Caco-2 (cell line): Measurements from ENCODE around the gene CLSTN2. TPM values are rescaled to one million over a fixed set of nuclear protein-coding genes. Genes with fewer than 3 reads are reported as not detected.

Experiments used
- BruUV-seq: library from RNA; stranded (reverse); fragments of 400-500 nt; replicated peaks from 2 replicates; lab custom pipeline; 2021; lab: Mats Ljungman, UMichigan
- CTCF ChIA-PET: fragments of 300-600 bp; sonication (Branson Sonifier 250); formaldehyde crosslinking; loops from one replicate; lab custom pipeline; 2022; ENCODE audit warnings: antibody characterized with exemption; lab: Charles Lee
- POLR2A ChIA-PET: fragments of 300-600 bp; sonication (Branson Sonifier 250); formaldehyde crosslinking; loops from one replicate; lab custom pipeline; 2022; ENCODE audit warnings: antibody characterized with exemption; lab: Charles Lee
- DNase-seq, 2 experiments: peaks; one replicate each; pipeline versions ENCODE4 v3.0.0 to v3.0.0-alpha.2; 2020 to 2022
- H3K27me3 ChIP-seq: replicated peaks from 2 replicates; pipeline ENCODE4 v1.6.0; 2011; ENCODE audit warnings: low read length; ENCODE audit not compliant: control insufficient read depth, insufficient read depth
- H3K36me3 ChIP-seq: 2 replicates; pipeline ENCODE4 v1.5.1; 2011; ENCODE audit warnings: low read length; ENCODE audit not compliant: control insufficient read depth, insufficient read depth
- H3K4me1 ChIP-seq: fragments of 250-450 bp; sonication (Bioruptor Pico); 2 replicates; pipeline ENCODE4 v1.5.1; 2020; ENCODE audit warnings: mild to moderate bottlenecking
- H3K4me3 ChIP-seq: 2 replicates; pipeline ENCODE4 v1.5.1; 2011; ENCODE audit warnings: low read depth, mild to moderate bottlenecking, control low read depth, low read length
- H3K9me3 ChIP-seq: fragments of 250-450 bp; sonication (Bioruptor Pico); 2 replicates; pipeline ENCODE4 v1.5.1; 2020; ENCODE audit warnings: mild to moderate bottlenecking, moderate library complexity
- H3K27ac Mint-ChIP-seq: one replicate; pipeline ENCODE4 v1.8.0; 2022; ENCODE audit warnings: mixed read lengths; ENCODE audit not compliant: unreplicated experiment
- H3K27me3 Mint-ChIP-seq: one replicate; pipeline ENCODE4 v1.8.0; 2022; ENCODE audit warnings: mixed read lengths; ENCODE audit not compliant: insufficient read depth, unreplicated experiment
- H3K36me3 Mint-ChIP-seq: one replicate; pipeline ENCODE4 v1.8.0; 2022; ENCODE audit warnings: mild to moderate bottlenecking, mixed read lengths; ENCODE audit not compliant: insufficient read depth, unreplicated experiment
- H3K4me1 Mint-ChIP-seq: one replicate; pipeline ENCODE4 v1.8.0; 2022; ENCODE audit warnings: low read depth, mixed read lengths; ENCODE audit not compliant: unreplicated experiment
- H3K4me3 Mint-ChIP-seq: one replicate; pipeline ENCODE4 v1.8.0; 2022; ENCODE audit warnings: mild to moderate bottlenecking, moderate library complexity, mixed read lengths; ENCODE audit not compliant: unreplicated experiment
- H3K9me3 Mint-ChIP-seq: one replicate; pipeline ENCODE4 v1.8.0; 2022; ENCODE audit warnings: mixed read lengths; ENCODE audit not compliant: unreplicated experiment
- intact Hi-C: fragments of 100-400 bp; cut with micrococcal nuclease; formaldehyde crosslinking; loops from one replicate; pipeline ENCODE4 v1.10.0; 2022; ENCODE audit not compliant: unreplicated experiment
- total RNA-seq: library from RNA; stranded (reverse); gene quantifications from 2 replicates; pipeline ENCODE4 v1.2.3, GENCODE V29; 2022
- TF ChIP-seq, protein P1 (sequence below), 2 experiments: fragments of 200-600 bp in 1 of 2; IDR thresholded peaks; 1 replicate in 1 of 2; 2 replicates in 1 of 2; pipeline versions ENCODE4 v1.5.1 to v1.8.0; 2011 to 2022; ENCODE audit warnings: antibody characterized with exemption in 1 of 2, control low read depth in 1 of 2, inconsistent platforms in 1 of 2, low read depth in 1 of 2, low read length in 1 of 2, mild to moderate bottlenecking in 1 of 2, moderate library complexity in 1 of 2; ENCODE audit not compliant: insufficient read depth in 1 of 2, severe bottlenecking in 1 of 2, unreplicated experiment in 1 of 2

Gene CLSTN2
- total RNA-seq, 1 experiment from 2014 or later: 26.1 TPM

DNA sequence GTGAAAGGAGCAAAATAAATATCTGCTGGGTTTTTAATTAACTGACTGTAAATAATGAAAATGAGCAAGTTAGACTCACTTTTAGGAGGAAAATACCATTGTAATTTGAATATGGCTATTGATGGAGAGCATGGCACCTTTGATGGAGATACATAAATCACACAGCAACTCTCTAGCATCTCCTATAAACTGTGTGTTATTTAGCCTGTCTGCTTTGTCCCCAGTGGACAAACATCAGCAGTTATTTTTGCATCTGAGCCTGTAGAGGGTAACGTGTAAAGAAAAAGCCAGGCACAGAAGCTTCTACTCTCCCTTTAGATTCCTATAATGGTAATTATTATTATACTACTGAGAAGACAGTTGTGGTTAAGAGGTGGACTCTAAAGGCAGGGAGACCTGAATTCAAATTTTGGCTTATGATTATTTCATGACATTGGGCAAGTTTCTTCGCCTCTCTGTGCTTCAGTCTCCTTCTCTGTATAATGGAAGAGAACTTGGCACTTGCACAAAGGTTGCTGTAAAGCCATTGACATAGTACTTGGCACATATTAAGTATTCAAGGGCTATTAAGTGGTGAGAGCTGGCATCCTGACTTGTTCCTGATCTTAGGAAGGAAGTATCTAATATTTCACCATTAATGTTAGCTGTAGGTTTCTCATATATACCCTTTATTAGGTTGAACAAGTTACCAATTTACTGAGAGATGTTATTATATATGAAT, 453.4 kb downstream of the CLSTN2 start:
- intact Hi-C loops: no loop called here
- POLR2A ChIA-PET: no interaction called here
- Histone ChIP-seq H3K4me1 (no peaks in the 10 kb centered on the region), H3K9me3 (no peaks in the 10 kb centered on the region), H3K27me3 (no peaks in the 10 kb centered on the region), H3K36me3 (no peaks in the 10 kb centered on the region), H3K4me3 (no peak overlapping the region)
- DNase-seq: no peak
- Mint-ChIP-seq H3K27me3 (no peaks in the 10 kb centered on the region), H3K9me3 (no peaks in the 10 kb centered on the region), H3K36me3 (no peaks in the 10 kb centered on the region), H3K4me3 (no peak overlapping the region), H3K27ac (no peak overlapping the region), H3K4me1 (no peaks in the 10 kb centered on the region)
- TF ChIP-seq, protein P1, sequence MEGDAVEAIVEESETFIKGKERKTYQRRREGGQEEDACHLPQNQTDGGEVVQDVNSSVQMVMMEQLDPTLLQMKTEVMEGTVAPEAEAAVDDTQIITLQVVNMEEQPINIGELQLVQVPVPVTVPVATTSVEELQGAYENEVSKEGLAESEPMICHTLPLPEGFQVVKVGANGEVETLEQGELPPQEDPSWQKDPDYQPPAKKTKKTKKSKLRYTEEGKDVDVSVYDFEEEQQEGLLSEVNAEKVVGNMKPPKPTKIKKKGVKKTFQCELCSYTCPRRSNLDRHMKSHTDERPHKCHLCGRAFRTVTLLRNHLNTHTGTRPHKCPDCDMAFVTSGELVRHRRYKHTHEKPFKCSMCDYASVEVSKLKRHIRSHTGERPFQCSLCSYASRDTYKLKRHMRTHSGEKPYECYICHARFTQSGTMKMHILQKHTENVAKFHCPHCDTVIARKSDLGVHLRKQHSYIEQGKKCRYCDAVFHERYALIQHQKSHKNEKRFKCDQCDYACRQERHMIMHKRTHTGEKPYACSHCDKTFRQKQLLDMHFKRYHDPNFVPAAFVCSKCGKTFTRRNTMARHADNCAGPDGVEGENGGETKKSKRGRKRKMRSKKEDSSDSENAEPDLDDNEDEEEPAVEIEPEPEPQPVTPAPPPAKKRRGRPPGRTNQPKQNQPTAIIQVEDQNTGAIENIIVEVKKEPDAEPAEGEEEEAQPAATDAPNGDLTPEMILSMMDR (IDR thresholded peaks at IDR 0.05; ENCODE audit: insufficient read depth in 1 of 2, low read depth in 1 of 2, low read length in 1 of 2, severe bottlenecking in 1 of 2, unreplicated experiment in 1 of 2): no peak
- CTCF ChIA-PET: no interaction called here
- BruUV-seq: no TSS peak

DNA sequence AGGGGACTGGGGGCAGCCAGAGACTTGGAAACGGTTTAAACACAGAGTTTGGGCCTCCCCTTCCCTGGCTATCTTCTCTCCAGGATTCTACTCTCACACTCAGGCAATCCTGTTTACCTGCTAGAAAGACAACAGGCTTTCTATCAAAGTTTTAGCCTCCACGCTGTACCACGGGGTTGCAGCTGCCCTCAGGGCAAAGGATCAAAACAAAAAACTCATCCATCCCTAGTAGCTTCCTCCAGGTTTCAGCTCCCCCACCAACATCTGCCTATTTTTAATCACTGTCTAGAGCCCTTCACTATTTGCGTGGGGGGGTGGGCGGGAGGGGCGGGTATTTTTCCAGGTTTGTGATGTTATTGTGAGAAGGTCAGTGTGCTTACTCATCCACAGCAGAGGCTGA, 456.1 kb downstream of the CLSTN2 start:
- H3K4me1 Mint-ChIP-seq: no peaks in the 10 kb centered on the region
- no peak for DNase-seq
- H3K36me3 Mint-ChIP-seq: no peaks in the 10 kb centered on the region
- no peak overlapping the region for H3K4me3 ChIP-seq
- H3K27me3 Mint-ChIP-seq: no peaks in the 10 kb centered on the region
- no peaks in the 10 kb centered on the region for H3K36me3 ChIP-seq
- no peaks in the 10 kb centered on the region for H3K27me3 ChIP-seq
- no peak overlapping the region for H3K27ac Mint-ChIP-seq
- no peaks in the 10 kb centered on the region for H3K4me1 ChIP-seq
- POLR2A ChIA-PET: no interaction called here
- BruUV-seq: no TSS peak
- TF ChIP-seq, protein P1 (IDR thresholded peaks at IDR 0.05; ENCODE audit: insufficient read depth in 1 of 2, low read depth in 1 of 2, low read length in 1 of 2, severe bottlenecking in 1 of 2, unreplicated experiment in 1 of 2): no peak
- H3K9me3 ChIP-seq: no peaks in the 10 kb centered on the region
- no peak overlapping the region for H3K4me3 Mint-ChIP-seq
- intact Hi-C loops: no loop called here
- no peaks in the 10 kb centered on the region for H3K9me3 Mint-ChIP-seq
- CTCF ChIA-PET: no interaction called here

DNA sequence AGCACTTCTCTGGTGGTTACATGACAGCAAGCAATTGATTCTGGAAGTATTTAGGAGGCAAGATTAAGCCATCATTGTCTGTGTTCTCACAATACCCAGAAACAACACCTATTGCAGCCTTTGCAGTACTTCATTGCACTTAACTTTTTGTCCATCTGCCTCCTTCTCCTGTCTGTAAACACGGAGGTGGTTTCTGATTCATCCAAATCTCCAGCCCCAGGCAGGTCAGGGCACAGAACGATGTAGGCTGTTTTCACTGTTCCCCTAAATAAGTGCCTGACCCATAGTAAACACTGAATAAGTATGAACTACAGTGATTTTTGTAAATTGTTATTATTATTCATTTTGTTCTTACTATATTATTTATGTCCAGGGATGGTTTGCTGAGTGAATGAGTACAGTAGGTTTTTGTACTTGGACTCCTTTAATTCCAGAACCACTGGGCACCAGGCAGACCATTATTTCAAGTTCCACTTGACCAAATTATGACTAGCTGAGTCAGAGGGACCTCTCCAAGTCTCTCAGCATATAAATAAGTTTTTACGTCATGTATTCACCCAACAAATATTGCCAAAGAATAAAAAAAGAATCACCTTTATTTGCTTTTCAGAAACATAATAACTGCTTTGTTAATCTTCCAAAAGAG, 459.6 kb downstream of the CLSTN2 start:
- Mint-ChIP-seq H3K27ac (no peak overlapping the region), H3K36me3 (no peaks in the 10 kb centered on the region), H3K4me1 (no peaks in the 10 kb centered on the region), H3K9me3 (no peaks in the 10 kb centered on the region), H3K27me3 (no peaks in the 10 kb centered on the region), H3K4me3 (no peak overlapping the region)
- H3K36me3 ChIP-seq: no peaks in the 10 kb centered on the region
- intact Hi-C loops: no loop called here
- no peaks in the 10 kb centered on the region for H3K4me1 ChIP-seq
- no peaks in the 10 kb centered on the region for H3K27me3 ChIP-seq
- POLR2A ChIA-PET: no interaction called here
- no TSS peak for BruUV-seq
- DNase-seq: no peak
- no peak overlapping the region for H3K4me3 ChIP-seq
- CTCF ChIA-PET: no interaction called here
- TF ChIP-seq, protein P1 (IDR thresholded peaks at IDR 0.05; ENCODE audit: insufficient read depth in 1 of 2, low read depth in 1 of 2, low read length in 1 of 2, severe bottlenecking in 1 of 2, unreplicated experiment in 1 of 2): no peak
- no peaks in the 10 kb centered on the region for H3K9me3 ChIP-seq
